MCF 10A (cell line): ENCODE data around the gene RSPO1. TPM values are rescaled to one million over a fixed set of nuclear protein-coding genes. Genes with fewer than 3 reads are reported as not detected.
A peak's percentile ranks its signal among the peaks of the same experiment; 100 is the strongest.

Source experiments
- BruUV-seq: library from RNA; stranded (reverse); fragments of 400-500 nt; replicated peaks from 2 replicates; lab custom pipeline; 2021; lab: Mats Ljungman, UMichigan
- CTCF ChIA-PET: fragments of 300-600 bp; sonication (Branson Sonifier 250); formaldehyde crosslinking; extraction: SDS; loops from one replicate; lab custom pipeline; 2021; ENCODE audit warnings: antibody characterized with exemption, inconsistent platforms; lab: Yijun Ruan, JAX
- POLR2A ChIA-PET: fragments of 300-600, 350-650 bp; sonication (Branson Sonifier 250); formaldehyde crosslinking; extraction: SDS; loops from one replicate; lab custom pipeline; 2020; ENCODE audit warnings: antibody characterized with exemption, inconsistent platforms; lab: Yijun Ruan, JAX
- DNase-seq: peaks from one replicate; pipeline ENCODE4 v3.0.0-alpha.2; 2018; ENCODE audit not compliant: unreplicated experiment
- H3K27ac Mint-ChIP-seq: one replicate; pipeline ENCODE4 v1.8.0; 2022; ENCODE audit warnings: mild to moderate bottlenecking, low read depth, mixed read lengths; ENCODE audit not compliant: unreplicated experiment
- H3K27me3 Mint-ChIP-seq: one replicate; pipeline ENCODE4 v1.8.0; 2022; ENCODE audit warnings: mixed read lengths; ENCODE audit not compliant: insufficient read depth, unreplicated experiment
- H3K36me3 Mint-ChIP-seq: one replicate; pipeline ENCODE4 v1.8.0; 2022; ENCODE audit warnings: mild to moderate bottlenecking, moderate library complexity, mixed read lengths; ENCODE audit not compliant: insufficient read depth, unreplicated experiment
- H3K4me1 Mint-ChIP-seq: one replicate; pipeline ENCODE4 v1.8.0; 2022; ENCODE audit warnings: mixed read lengths; ENCODE audit not compliant: insufficient read depth, unreplicated experiment
- H3K4me3 Mint-ChIP-seq: one replicate; pipeline ENCODE4 v1.8.0; 2022; ENCODE audit warnings: mild to moderate bottlenecking, moderate library complexity, mixed read lengths; ENCODE audit not compliant: unreplicated experiment
- H3K9me3 Mint-ChIP-seq: one replicate; pipeline ENCODE4 v1.8.0; 2022; ENCODE audit warnings: mixed read lengths; ENCODE audit not compliant: unreplicated experiment
- CTCF ChIP-seq: fragments of 200-600 bp; IDR thresholded peaks from one replicate; pipeline ENCODE4 v1.8.0; 2022; ENCODE audit warnings: antibody characterized with exemption, mild to moderate bottlenecking; ENCODE audit not compliant: unreplicated experiment
- intact Hi-C: fragments of 100-400 bp; cut with micrococcal nuclease; formaldehyde crosslinking; loops from 2 replicates; pipeline ENCODE4 v1.14.1; 2022
- total RNA-seq: library from RNA; stranded (reverse); gene quantifications from 2 replicates; pipeline ENCODE4 v1.2.3, GENCODE V29; 2022

Gene RSPO1
- total RNA-seq, 1 experiment from 2014 or later: not detected

- peak; percentile 9 for DNase-seq
- peaks cover 80% of the 10 kb centered on the region for H3K27me3 Mint-ChIP-seq
- POLR2A ChIA-PET: no interaction called here
- H3K9me3 Mint-ChIP-seq: no peaks in the 10 kb centered on the region
- TF ChIP-seq CTCF: no peak
- peaks cover 4% of the 10 kb centered on the region for H3K4me1 Mint-ChIP-seq
- H3K4me3 Mint-ChIP-seq: no peak overlapping the region
- H3K27ac Mint-ChIP-seq: no peak overlapping the region
- no peaks in the 10 kb centered on the region for H3K36me3 Mint-ChIP-seq
- CTCF ChIA-PET: interaction anchor here (0.5 to 1.3 kb wide), 5 partner anchors 14 to 882 kb away, joined by 3 to 4 read pairs (median 3); no protein-coding TSS in a partner anchor
- intact Hi-C loops: no loop called here
- BruUV-seq: no TSS peak
These were observed 4.8 kb downstream of the RSPO1 start for GRCh38 chr1:37629726-37630425.

GRCh38 chr1:37629008-37629407 is 5.7 kb downstream of the RSPO1 start:
- POLR2A ChIA-PET: no interaction called here
- CTCF ChIA-PET: interaction anchor here (0.6 to 1.0 kb wide), 4 partner anchors 21 to 883 kb away, joined by 3 to 5 read pairs (median 4); no protein-coding TSS in a partner anchor
- H3K4me3 Mint-ChIP-seq: no peak overlapping the region
- H3K4me1 Mint-ChIP-seq: peaks cover 4% of the 10 kb centered on the region
- no peak overlapping the region for H3K27ac Mint-ChIP-seq
- no peaks in the 10 kb centered on the region for H3K9me3 Mint-ChIP-seq
- no peaks in the 10 kb centered on the region for H3K36me3 Mint-ChIP-seq
- peaks cover 79% of the 10 kb centered on the region for H3K27me3 Mint-ChIP-seq
- intact Hi-C loops: no loop called here
- TF ChIP-seq CTCF: no peak
- BruUV-seq: no TSS peak
- no peak for DNase-seq

GRCh38 chr1:37628026-37628556 is 6.6 kb downstream of the RSPO1 start:
- no peaks in the 10 kb centered on the region for H3K9me3 Mint-ChIP-seq
- intact Hi-C loops: no loop called here
- no peak for TF ChIP-seq CTCF
- H3K4me1 Mint-ChIP-seq: peaks cover 3% of the 10 kb centered on the region
- no peak overlapping the region for H3K27ac Mint-ChIP-seq
- no TSS peak for BruUV-seq
- no peak for DNase-seq
- no peak overlapping the region for H3K4me3 Mint-ChIP-seq
- CTCF ChIA-PET: interaction anchor here (1.0 kb wide), 1 partner anchor 20 kb away, joined by 3 read pairs; no protein-coding TSS in a partner anchor
- H3K27me3 Mint-ChIP-seq: peaks cover 70% of the 10 kb centered on the region
- H3K36me3 Mint-ChIP-seq: no peaks in the 10 kb centered on the region
- POLR2A ChIA-PET: no interaction called here

- BruUV-seq: no TSS peak
- POLR2A ChIA-PET: interaction anchor here (0.6 kb wide), 1 partner anchor 1152 kb away, joined by 3 read pairs; no protein-coding TSS in a partner anchor
- peaks cover 55% of the 10 kb centered on the region for H3K27me3 Mint-ChIP-seq
These were observed 12.6 kb downstream of the RSPO1 start for GRCh38 chr1:37622131-37622530.

More at GRCh38 chr1:37622131-37622530, 12.6 kb downstream of the RSPO1 start:
- DNase-seq: no peak
- CTCF ChIA-PET: interaction anchor here (0.6 to 2.8 kb wide), 4 partner anchors 12 to 1382 kb away, joined by 3 to 19 read pairs (median 4); no protein-coding TSS in a partner anchor
- Mint-ChIP-seq H3K36me3 (no peaks in the 10 kb centered on the region), H3K4me1 (no peaks in the 10 kb centered on the region), H3K9me3 (no peaks in the 10 kb centered on the region), H3K27ac (no peak overlapping the region), H3K4me3 (no peak overlapping the region)
- TF ChIP-seq CTCF: no peak
- intact Hi-C loops: no loop called here
